ENCODE data around the gene SMCO2. TPM values are rescaled to one million over a fixed set of nuclear protein-coding genes. Genes with fewer than 3 reads are reported as not detected.
A peak's percentile ranks its signal among the peaks of the same experiment; 100 is the strongest.

The SMCO2 gene
- total RNA-seq (ENCODE audit: low replicate concordance): not detected in 2 replicates

DNA sequence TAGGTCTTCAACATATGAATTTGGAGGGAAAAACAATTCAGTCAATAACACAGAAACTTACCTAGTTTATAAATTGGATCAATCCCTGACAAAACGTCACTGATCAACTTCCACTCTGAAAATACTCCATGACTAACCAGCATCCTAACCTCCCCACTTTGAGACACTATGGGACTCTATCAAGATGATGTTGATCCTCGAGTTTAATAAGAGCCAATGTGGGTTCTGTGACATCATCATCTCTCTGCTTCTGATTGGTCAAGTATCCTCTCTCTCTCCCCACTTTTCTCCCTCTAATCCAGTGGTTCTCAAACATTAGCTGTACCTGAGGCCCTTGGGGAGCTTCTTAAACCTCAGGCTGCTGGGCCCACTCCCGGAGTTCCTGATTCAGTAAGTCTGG, at the start of gene SMCO2:
TSS of gene SMCO2 (plus strand) at position 301 of the 400 bp plus-strand sequence. CDS start 23,896 bp downstream, outside the sequence.
- H3K4me3 ChIP-seq (ENCODE audit: low read depth, low read length): no peak within 1 kb of the TSS
- DNase-seq (ENCODE audit: low read depth): no peak
- no peak for TF ChIP-seq CTCF (IDR thresholded peaks at IDR 0.05; ENCODE audit: insufficient read depth, low read length)

GRCh38 chr12:27398466-27398865, 48.1 kb upstream of the SMCO2 start:
- TF ChIP-seq CTCF (IDR thresholded peaks at IDR 0.05; ENCODE audit: insufficient read depth, low read length): no peak
- no peak for DNase-seq (ENCODE audit: low read depth)

DNA sequence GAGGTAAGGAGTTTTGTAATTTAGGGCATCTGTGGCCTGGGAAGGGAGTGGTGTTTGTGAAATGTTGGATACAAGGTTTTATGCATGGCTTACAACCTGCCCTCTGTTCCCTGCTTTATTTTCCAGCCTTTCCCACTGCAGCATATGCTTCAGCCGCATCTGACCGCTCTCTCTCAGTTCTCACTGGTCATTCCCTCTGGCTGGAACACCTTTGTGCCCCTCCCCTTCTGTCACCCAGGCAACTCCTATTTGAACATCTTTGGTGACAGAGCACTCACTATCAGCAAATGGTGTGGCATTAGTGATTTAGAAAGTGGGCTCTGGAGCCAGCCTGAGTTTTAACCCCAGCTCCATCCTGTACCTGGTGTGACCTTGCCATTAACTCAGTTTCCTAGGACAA, 47.5 kb upstream of the SMCO2 start:
- DNase-seq (ENCODE audit: low read depth): no peak
- no peak overlapping the region for H3K4me3 ChIP-seq (ENCODE audit: low read depth, low read length)
- TF ChIP-seq CTCF (IDR thresholded peaks at IDR 0.05; ENCODE audit: insufficient read depth, low read length): no peak

More at GRCh38 chr12:27398466-27398865, 48.1 kb upstream of the SMCO2 start:
- H3K4me3 ChIP-seq (ENCODE audit: low read depth, low read length): no peak overlapping the region

DNA sequence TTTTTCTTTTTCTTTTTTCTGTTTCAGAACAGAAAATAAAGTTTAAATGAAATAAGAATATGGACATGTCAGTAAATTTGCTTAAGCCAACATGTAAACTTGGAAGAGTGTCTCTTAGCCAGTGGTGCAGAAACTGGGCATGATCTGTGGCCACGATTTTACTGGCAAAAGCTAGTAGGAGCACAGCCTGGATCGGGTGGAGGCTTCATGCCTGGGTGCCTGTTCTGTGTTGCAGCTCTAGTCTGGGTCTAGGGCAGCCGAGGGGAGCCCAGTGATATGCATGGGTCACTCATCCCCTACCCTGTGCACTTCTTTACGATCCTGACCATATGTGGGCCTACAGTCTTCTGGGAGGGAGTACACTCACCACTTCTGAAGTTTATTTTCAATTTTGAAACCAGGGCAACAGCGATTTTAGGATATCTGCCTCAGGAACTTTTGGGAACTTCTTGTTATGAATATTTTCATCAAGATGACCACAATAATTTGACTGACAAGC, 45.6 kb upstream of the SMCO2 start:
- DNase-seq (ENCODE audit: low read depth): no peak
- H3K4me3 ChIP-seq (ENCODE audit: low read depth, low read length): no peak overlapping the region
- no peak for TF ChIP-seq CTCF (IDR thresholded peaks at IDR 0.05; ENCODE audit: insufficient read depth, low read length)

- no peak for TF ChIP-seq CTCF (IDR thresholded peaks at IDR 0.05; ENCODE audit: insufficient read depth, low read length)
- DNase-seq (ENCODE audit: low read depth): no peak
- no peak overlapping the region for H3K4me3 ChIP-seq (ENCODE audit: low read depth, low read length)
These were observed 34.5 kb upstream of the SMCO2 start for GRCh38 chr12:27412047-27412446.

DNA sequence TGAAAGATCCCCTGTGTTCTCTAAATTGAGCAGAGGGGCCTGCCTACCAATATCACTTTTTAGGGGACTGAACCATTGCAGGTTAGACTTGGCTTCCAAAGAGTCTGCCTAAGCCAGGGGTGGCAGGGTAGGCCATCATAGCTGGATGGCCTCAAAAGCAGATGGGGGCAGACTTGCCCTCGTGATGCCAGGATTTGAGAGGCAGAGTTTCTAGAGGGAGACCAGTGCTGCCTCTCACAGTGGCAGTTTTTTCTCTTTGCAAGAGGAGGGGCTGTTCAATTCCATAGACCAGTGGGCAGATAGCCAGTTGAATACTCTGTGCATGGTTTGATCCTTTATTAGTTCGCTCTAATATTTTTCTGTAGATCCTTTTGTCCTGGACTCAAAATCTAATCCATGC, 23.8 kb upstream of the SMCO2 start:
- no peak for DNase-seq (ENCODE audit: low read depth)
- no peak overlapping the region for H3K4me3 ChIP-seq (ENCODE audit: low read depth, low read length)
- TF ChIP-seq CTCF (IDR thresholded peaks at IDR 0.05; ENCODE audit: insufficient read depth, low read length): no peak

DNA sequence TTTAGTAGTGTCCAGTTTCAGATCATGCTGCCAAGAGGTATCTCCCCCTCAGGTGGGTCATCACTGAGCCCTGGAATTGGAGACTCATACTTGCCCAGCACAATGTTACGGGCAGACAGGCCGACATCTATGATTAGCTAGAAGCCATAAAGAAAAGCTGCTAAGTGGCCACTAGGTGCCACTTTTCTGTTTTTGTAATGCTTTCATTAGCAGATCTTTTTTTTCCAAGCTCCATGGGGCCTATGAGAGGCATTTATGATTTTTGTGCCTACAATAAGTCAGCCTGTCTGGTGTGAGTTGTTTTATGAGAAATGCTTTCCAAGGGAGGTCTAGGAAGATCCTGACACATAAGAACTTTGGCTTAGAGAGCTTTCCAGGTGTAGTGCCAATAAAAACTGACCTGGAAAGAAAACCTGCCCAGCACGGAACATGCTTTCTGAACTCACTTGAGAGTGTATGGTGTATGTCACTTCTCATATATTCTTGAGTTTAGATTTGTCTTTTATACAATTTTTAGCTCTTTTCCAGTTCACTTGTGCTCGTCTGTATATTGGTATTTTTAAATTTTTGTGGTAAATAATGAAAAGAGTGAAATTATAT, 21.8 kb upstream of the SMCO2 start:
- DNase-seq (ENCODE audit: low read depth): peak; percentile 88
- peak; percentile 69 for TF ChIP-seq CTCF (IDR thresholded peaks at IDR 0.05; ENCODE audit: insufficient read depth, low read length)
- H3K4me3 ChIP-seq (ENCODE audit: low read depth, low read length): no peak overlapping the region

All from fibroblast of the aortic adventitia (primary cell).